HG03060 (cell line): ENCODE data around the gene TANGO6.
"Not testable (repeated sequence)": the region's sequence is repeated elsewhere in the genome, so short reads cannot be mapped to it uniquely, and the experiment has no call there.

Experiments used
- ATAC-seq: cut with Tn5 transposase; IDR thresholded peaks from one replicate; pipeline ENCODE4 v1.9.1; 2021; ENCODE audit warnings: low read depth, moderate number of reproducible peaks; ENCODE audit not compliant: unreplicated experiment

The TANGO6 gene

DNA sequence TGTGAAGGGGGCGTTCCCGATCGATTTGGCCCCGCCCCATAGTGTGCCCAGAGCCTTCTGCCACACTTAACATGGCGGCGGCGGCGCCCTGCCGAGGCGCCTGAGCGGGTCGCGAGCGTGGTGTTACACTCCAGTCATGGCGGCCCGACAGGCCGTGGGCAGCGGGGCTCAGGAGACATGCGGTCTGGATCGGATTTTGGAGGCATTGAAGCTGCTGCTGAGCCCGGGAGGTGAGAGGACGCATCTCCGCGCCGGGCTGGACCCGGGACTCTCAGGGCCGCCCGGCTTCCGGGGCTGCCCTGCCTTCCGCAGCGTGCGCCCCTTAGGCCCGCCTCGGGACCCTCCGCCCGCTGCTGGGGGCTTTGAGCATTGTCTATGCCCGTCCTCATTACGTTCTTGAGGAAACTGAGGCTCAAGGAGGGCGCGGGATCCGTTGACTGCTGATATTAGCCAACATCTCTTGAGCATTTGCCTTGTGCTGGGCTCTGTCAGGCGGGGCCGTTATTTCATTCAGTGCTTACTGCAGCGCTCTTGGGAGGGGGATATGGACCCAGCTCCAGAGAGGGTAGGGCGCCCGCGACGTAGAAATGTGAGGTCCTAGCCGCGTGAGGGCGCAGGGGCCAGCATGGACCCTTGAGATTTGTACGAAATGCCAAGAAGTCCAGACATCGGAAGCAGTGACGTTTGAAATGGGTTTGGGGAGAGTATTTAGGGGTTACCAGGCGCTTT, at the start of gene TANGO6:
TSS of gene TANGO6 (plus strand) at position 50 of the 729 bp plus-strand sequence. CDS start at position 137, 87 bp downstream.
- peak; percentile 71 for ATAC-seq

DNA sequence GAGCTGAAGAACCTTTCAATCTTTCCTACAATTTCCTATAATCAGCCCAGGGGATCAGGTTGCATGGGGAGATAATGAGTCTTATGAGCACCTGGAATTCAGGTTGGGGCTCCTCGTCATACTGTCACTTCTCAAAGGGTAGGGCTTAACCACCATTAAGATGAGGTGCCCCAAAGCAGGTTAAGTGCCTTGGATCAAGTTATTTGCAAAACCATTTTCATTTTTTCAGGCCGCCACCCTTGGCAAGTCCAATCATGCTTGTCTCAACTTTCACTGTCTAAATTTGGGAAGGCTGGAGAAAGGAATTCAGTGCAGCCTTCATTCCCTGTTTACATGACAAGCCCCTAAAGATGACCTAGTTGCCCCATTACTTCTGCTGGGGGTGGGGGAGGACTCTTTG, 44.9 kb upstream of the TANGO6 start:
- ATAC-seq = no peak

DNA sequence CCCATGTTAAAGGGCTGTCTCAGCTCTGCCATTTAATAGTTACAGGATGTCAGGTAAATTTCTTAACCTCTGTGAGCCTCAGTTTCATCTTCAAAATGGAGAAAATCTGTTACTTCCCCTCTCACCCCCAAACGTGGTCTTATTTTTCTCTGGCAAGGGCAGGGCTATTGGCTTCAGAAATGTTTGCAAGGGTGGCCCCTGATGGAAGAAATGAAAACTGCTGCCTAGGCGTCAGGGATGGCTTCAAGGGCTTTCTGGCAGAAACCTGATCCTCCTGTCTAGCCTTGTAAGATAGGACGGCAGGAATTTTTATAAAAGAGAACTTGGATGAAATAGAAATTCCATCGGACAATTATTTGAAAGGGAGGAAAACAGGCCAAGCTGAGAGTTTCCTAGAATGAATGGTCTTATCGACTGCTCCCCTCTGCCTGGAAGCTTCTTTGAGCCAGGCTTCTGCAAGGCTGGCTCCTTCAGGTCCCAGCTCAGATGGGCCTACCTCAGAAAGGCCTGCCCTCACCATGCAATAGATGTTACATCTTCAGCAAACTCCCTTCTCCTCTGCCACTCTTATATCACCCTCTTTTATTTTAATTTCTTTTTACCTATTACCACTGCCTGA, 43.0 kb upstream of the TANGO6 start:
- ATAC-seq = peak; percentile 57

DNA sequence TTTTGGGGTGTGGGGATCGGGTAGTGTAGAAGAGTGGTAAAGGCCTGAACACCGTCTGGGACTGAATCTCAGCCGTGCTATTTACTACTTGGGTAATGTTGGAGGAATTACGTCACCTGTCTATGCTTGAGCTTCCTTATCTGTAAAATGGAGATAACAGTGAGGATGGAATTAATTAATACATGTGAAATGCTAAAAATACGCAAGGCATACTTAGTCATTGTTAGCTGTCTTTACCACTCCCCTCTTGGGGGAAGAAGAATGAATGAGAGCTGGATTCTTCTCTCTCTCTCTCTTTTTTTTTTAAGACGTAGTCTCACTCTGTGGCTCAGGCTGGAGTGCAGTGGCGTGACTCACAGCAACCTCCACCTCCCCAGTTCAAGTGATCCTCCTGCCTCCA, 41.1 kb upstream of the TANGO6 start:
- ATAC-seq = no peak

DNA sequence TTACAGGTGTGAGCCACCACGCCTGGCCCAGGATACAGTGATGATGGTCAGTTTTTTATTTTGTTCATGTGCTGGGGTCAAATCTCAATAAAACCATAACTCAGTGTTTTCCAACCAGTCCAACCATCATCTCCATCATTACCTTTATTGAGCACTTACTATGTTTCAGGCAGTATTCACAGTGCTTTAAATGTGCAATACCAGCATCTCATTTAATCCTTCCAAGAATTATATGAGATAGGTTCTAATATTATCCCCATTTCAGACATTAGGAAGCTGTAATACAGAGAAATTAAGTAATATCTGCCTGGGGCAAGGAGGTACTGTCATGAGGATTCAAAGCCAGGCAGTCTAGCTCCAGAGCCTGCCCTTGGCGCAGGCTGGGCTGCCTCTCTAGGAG, 36.9 kb upstream of the TANGO6 start:
- ATAC-seq = no peak

DNA sequence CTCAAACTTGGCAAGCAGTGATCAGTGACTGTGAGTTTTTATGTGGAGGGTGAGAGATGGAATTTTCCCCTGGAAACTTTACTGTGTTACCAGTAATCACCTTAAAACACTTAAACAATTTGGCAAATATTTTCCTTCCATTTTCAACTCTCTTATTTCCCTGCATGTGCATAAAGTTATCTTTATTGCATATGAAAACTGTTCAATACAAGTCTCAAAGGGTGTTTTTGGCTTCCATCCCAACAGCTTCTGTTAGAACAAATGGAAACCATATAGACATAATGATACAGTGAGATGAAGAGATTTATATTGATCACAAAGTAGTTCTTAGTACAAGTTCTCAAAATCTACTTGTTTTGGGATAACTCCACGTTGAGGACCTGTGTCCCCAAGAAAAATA, 36.4 kb upstream of the TANGO6 start:
- no peak for ATAC-seq

DNA sequence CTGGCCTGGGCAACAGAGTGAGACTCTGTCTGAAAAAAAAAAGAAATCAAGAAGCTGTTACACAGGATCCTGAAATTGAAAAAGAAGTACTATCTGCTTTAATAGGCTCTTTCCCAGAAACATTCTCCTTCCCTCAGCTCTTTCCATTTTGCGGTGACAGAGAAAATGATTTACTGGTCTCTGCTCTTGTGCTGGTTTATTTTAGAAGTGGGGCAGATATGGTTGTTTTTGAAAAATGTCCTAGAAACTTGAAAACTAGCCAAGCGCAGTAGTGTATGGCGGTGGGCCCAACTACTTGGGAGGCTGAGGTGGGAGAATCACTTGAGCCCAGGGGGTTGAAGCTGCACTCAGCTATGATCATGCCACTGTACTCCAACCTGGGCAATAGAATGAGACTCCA, 28.8 kb upstream of the TANGO6 start:
- no peak for ATAC-seq

DNA sequence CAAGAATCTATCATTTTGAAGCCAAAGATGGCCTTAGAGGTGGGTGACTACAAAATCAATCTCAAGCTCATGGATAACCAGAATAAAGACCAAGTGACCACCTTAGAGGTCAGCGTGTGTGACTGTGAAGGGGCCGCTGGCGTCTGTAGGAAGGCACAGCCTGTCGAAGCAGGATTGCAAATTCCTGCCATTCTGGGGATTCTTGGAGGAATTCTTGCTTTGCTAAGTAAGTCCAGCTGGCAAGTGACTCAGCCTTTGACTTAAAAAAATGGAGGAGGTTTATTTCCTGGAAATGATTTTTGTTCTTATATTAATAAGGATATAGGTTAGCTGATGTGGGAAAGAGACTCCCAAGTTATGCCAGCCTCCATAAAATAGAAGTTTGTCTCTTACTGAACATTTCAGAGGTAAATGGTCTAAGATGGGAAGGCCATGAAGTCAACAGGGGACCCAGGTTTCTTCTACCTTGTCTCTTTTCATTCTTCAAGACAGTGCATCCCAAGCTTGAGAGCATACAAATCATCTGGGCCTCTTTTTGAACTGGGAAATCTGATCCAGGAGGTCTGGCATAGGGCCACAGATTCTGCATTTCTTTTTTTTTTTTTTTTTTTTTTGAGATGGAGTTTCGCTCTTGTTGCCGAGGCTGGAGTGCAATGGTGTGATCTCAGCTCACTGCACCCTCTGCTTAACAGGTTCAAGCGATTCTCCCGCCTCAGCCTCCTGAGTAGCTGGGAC, 19.8 kb upstream of the TANGO6 start:
- no peak for ATAC-seq

DNA sequence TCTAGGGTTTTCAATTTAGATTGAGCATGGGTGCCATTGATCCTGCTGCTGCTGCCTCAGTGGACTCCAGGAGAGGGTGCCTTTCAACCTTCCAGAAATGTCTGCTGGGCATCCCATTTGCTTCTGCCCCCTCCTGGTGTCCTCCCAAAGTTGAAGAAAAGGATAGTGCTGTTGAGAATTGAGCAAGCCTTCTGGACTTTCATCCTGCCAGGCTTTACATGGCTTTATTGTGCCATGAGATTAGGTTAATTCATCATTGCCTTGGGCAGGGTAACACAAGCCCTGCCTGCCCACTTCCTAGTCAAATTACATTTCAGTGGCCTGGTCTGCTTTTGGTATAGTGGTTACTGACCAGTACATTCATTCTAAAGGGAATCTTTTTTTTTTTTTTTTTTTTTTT, 17.9 kb upstream of the TANGO6 start:
- ATAC-seq = no peak

DNA sequence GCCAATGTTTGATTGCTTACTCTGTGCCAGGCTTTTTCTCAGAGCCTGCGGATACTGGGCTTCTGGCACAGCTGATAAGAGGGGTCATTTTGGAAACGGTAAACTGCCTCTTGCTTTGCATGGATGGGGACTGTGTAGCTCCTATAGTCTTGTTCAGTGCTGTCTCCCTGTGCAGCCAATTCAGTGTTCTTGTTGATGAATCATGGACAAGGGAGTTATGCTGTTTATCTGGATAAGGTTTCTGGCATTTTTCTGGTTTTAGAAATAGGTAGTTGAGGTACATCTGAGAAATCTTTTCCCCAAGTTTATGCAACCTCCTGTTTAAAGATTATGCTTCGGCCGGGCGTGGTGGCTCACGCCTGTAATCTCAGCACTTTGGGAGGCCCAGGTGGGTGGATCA, 16.7 kb upstream of the TANGO6 start:
- ATAC-seq = no peak

DNA sequence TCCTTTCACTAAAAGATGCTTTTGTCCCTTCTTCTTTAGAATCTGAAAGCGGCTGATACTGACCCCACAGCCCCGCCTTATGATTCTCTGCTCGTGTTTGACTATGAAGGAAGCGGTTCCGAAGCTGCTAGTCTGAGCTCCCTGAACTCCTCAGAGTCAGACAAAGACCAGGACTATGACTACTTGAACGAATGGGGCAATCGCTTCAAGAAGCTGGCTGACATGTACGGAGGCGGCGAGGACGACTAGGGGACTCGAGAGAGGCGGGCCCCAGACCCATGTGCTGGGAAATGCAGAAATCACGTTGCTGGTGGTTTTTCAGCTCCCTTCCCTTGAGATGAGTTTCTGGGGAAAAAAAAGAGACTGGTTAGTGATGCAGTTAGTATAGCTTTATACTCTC, 10.1 kb upstream of the TANGO6 start:
- no peak for ATAC-seq

DNA sequence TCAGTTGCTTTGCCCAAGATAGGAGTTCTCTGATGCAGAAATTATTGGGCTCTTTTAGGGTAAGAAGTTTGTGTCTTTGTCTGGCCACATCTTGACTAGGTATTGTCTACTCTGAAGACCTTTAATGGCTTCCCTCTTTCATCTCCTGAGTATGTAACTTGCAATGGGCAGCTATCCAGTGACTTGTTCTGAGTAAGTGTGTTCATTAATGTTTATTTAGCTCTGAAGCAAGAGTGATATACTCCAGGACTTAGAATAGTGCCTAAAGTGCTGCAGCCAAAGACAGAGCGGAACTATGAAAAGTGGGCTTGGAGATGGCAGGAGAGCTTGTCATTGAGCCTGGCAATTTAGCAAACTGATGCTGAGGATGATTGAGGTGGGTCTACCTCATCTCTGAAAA, 8.8 kb upstream of the TANGO6 start:
- no peak for ATAC-seq

DNA sequence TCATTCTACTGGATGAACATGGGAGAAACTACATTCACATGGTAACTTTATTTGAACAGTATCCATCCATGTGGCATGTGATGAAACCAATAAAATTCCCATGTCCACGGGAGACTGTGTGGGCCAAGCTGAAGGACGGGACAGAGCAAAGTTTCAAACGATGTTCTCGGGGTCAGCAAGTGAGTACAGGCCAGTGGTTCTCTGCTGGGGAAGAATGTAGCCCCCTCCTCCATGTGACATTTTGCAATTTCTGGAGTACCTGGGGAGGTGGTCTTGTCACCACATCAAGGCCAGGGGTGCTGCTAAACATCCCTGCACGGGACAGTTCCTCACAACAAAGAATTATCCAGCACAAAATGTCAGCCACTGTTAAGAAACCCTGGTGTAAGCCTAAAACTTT, 7.4 kb upstream of the TANGO6 start:
- no peak for ATAC-seq

DNA sequence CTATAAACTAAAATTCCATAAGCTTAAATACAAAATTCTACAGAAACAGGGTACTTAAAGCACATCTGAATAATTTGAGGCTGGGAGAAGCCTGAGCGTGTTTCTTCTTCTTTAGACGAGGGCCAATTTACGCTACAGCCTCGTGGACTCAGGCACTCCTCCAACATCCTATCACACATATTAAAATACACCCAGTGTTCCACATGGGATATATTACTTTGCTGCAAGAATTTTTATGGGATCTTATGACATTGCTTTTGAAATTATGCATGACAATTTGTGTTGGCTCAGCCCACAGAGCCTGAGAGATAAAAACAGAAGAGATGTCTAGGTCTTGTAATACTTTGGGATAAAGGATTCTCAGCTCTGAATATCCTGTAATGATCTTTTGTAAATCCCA, 3.5 kb upstream of the TANGO6 start:
- ATAC-seq = no peak

DNA sequence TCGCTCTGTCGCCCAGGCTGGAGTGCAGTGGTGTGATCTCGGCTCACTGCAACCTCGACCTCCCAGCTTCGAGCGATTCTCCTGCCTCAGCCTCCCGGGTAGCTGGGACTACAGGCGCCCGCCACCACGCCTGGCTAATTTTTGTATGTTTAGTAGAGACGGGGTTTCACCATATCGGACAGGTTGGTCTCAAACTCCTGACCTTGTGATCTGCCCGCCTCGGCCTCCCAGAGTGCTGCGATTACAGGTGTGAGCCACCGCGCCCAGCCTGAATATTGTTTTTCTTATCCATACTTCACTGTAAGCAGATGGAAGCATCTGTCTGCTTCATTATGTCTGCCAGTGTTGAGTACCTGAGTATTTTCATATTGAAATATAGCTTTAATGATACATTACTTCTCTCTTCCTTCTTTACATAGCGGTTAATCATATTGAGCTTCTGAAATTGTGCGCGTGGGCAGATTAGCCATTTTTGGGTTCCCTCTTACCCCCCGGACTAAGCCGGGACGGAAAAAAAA, 308 bp upstream of the TANGO6 start:
- not testable (repeated sequence) for ATAC-seq

DNA sequence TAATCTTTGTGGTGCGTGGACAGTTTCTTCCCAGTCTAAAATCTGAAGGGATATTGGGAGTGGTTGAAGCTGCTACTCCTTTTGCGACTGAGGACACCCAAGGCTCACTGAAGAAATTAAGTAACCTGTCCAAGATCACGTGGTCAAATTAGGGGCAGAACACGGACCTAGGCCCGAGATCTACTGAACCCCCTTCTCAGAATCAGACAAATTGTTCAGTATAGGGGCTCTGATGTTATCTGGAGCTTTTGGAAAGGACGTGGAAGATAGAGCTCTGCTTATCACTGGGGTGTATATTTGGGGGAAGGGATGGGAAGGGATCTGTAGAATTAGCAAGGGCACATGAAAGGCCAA, 857 bp downstream of the TANGO6 start:
- no peak for ATAC-seq

DNA sequence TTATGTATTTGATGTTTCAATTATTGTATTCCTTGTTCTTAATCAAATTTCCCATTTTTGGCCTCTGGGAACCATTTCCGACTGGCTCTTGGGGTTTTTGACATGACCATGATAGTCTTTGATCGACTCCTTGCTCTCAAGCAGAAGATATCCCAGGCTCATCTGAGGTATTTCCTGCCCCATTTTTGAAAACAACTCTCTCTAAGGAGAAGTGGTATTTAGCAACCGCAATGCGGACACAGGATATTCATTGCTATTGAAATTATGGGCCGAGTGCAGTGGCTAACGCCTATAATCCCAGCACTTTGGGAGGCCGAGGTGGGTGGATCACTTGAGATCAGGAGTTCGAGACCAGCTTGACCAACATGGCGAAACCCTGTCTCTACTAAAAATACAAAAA, 5.5 kb downstream of the TANGO6 start:
- ATAC-seq = no peak

DNA sequence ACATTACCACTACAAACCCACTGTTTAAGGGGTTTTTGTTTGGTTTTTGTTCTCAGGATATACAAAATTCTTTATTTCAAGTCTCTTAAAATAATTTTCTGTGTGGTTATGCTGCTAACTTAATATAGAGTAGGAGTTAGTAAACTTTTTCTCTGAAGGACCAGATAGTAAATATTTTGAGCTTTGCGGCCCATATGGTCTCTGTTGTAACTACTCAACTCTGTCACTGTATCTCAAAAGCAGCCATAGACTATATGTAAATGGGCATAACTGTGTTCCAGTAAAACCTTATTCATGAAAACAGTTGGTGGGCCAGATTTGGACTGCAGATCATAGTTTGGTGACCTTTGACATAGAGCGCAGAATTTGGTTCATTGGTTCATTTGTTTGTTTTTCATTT, 7.2 kb downstream of the TANGO6 start:
- ATAC-seq = no peak

DNA sequence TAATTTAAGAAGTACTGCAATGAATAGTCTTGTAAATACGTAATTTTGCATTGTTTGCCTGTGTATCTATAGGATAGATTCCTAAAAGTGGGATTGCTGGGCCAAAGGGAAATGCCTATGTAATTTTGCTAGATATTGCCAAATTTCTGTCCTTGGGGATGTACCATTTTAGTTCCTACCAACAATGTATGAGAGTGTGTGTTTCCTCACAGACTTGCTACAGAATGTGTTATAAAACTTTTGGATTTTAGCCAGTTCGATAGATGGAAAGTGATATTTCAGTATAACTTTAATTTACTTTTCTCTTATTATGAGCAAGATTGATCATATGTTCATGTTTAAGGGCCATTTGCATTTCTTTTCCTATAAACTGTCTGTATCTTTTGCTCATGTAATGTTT, 8.3 kb downstream of the TANGO6 start:
- ATAC-seq = no peak

DNA sequence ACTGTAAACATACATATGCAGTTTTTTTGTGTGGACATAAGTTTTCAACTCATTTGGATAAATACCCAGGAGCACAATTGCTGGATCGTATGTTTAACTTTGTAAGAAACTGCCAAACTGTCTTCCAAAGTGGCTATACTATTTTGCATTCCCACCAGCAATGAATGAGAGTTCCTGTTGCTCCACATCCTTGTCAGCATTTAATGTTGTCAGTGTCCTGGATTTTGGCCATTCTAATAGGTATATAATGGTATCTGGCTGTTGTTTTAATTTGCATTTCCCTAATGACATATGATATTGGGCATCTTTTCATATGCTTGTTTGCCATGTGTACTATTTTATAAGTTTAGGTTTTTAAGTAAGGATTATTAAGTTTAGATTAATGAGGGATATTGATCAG, 14.1 kb downstream of the TANGO6 start:
- no peak for ATAC-seq

DNA sequence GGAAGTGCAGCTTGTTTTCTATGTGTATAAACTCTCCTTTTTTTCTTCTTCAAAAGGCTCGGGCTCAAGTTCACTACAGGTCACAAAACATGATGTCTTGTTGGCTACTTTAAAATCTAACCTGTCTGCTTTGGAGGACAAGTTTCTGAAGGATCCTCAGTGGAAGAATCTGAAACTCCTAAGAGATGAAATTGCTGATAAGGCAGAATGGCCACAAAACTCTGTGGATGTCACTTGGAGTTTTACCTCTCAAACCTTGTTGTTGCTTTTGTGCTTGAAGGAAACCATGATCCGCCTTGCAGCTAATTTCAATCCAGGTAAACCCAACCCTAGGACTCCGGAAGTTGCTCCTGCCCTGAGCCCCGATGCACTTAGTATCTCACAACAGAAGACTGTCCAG, 16.5 kb downstream of the TANGO6 start:
- no peak for ATAC-seq
